IMR-90 (cell line): ENCODE results near the gene ARRDC1. TPM values are rescaled to one million over a fixed set of nuclear protein-coding genes. Genes with fewer than 3 reads are reported as not detected.

ENCODE experiments used
- ATAC-seq: fragments of 200-7000 bp; cut with Tn5 transposase; 2 replicates; pipeline ENCODE4 v1.9.1; 2020; ENCODE audit warnings: low read depth, mild to moderate bottlenecking, moderate library complexity
- BruUV-seq: library from RNA; stranded (reverse); fragments of 400-500 nt; replicated peaks from 2 replicates; lab custom pipeline; 2021; lab: Mats Ljungman, UMichigan
- CTCF ChIA-PET: fragments of 300-600 bp; formaldehyde crosslinking; extraction: SDS; loops from one replicate; lab custom pipeline; 2021; ENCODE audit warnings: antibody characterized with exemption; lab: Yijun Ruan, JAX
- POLR2A ChIA-PET: fragments of 300-600 bp; sonication (Branson Sonifier 250); formaldehyde crosslinking; loops from one replicate; lab custom pipeline; 2022; ENCODE audit warnings: antibody characterized with exemption; ENCODE audit not compliant: unreplicated experiment; lab: Charles Lee
- DNase-seq: peaks from one replicate; pipeline ENCODE4 v3.0.0; 2013
- H2AFZ ChIP-seq: replicated peaks from 2 replicates; pipeline ENCODE3; 2013; ENCODE audit warnings: low read length, mild to moderate bottlenecking; ENCODE audit not compliant: poor library complexity
- H2AK5ac ChIP-seq: 2 replicates; pipeline ENCODE4 v1.6.1; 2013; ENCODE audit warnings: low read depth, low read length, inconsistent platforms
- H2AK9ac ChIP-seq: replicated peaks from 2 replicates; pipeline ENCODE3; 2013; ENCODE audit warnings: mild to moderate bottlenecking, low read depth, low read length, moderate library complexity; ENCODE audit not compliant: poor library complexity
- H2BK120ac ChIP-seq: 2 replicates; pipeline ENCODE4 v1.6.1; 2013; ENCODE audit warnings: low read depth, low read length, inconsistent platforms
- H2BK15ac ChIP-seq: 3 replicates; pipeline ENCODE4 v1.6.1; 2013; ENCODE audit warnings: low read depth, low read length, inconsistent platforms
- H2BK20ac ChIP-seq: 2 replicates; pipeline ENCODE4 v1.6.1; 2013; ENCODE audit warnings: low read depth, mild to moderate bottlenecking, inconsistent platforms, low read length, moderate library complexity
- H2BK5ac ChIP-seq: 2 replicates; pipeline ENCODE4 v1.6.1; 2013; ENCODE audit warnings: mild to moderate bottlenecking, low read depth, low read length, inconsistent platforms; ENCODE audit not compliant: poor library complexity, severe bottlenecking
- H3K14ac ChIP-seq: replicated peaks from 2 replicates; pipeline ENCODE4 v1.6.1; 2013; ENCODE audit warnings: low read depth, low read length, inconsistent platforms
- H3K18ac ChIP-seq: 2 replicates; pipeline ENCODE4 v1.6.1; 2013; ENCODE audit warnings: low read depth, low read length, control low read depth
- H3K23ac ChIP-seq: 2 replicates; pipeline ENCODE4 v1.6.1; 2013; ENCODE audit warnings: low read depth, low read length, inconsistent platforms
- H3K27ac ChIP-seq: 2 replicates; pipeline ENCODE4 v1.5.1; 2013; ENCODE audit warnings: mild to moderate bottlenecking, control low read depth, low read length; ENCODE audit not compliant: insufficient read depth
- H3K27me3 ChIP-seq: 2 replicates; pipeline ENCODE4 v1.6.1; 2013; ENCODE audit warnings: low read length; ENCODE audit not compliant: control insufficient read depth, insufficient read depth
- H3K36me3 ChIP-seq: 2 replicates; pipeline ENCODE4 v1.6.1; 2013; ENCODE audit warnings: low read length, mixed read lengths; ENCODE audit not compliant: control insufficient read depth, insufficient read depth
- H3K4ac ChIP-seq: 2 replicates; pipeline ENCODE4 v1.6.1; 2013; ENCODE audit warnings: low read depth, low read length, inconsistent platforms
- H3K4me1 ChIP-seq: 2 replicates; pipeline ENCODE4 v1.6.1; 2013; ENCODE audit warnings: low read length, mixed read lengths; ENCODE audit not compliant: control insufficient read depth, insufficient read depth
- H3K4me2 ChIP-seq: 2 replicates; pipeline ENCODE4 v1.6.1; 2013; ENCODE audit warnings: low read depth, mild to moderate bottlenecking, control low read depth, low read length, moderate library complexity
- H3K4me3 ChIP-seq: 2 replicates; pipeline ENCODE4 v1.5.1; 2013; ENCODE audit warnings: low read depth, mild to moderate bottlenecking, control low read depth, low read length, moderate library complexity; ENCODE audit not compliant: insufficient read depth
- H3K56ac ChIP-seq: 2 replicates; pipeline ENCODE4 v1.6.1; 2013; ENCODE audit warnings: low read length, inconsistent platforms; ENCODE audit not compliant: insufficient read depth; ENCODE audit errors: extremely low read depth
- H3K79me1 ChIP-seq, 2 experiments: 2 replicates each; pipeline ENCODE4 v1.6.1; 2013; ENCODE audit warnings: low read length in 2 of 2, inconsistent platforms in 1 of 2, low read depth in 1 of 2
- H3K9ac ChIP-seq: 2 replicates; pipeline ENCODE4 v1.6.1; 2013; ENCODE audit warnings: low read depth, low read length, control low read depth
- H3K9me1 ChIP-seq: 2 replicates; pipeline ENCODE4 v1.6.1; 2013; ENCODE audit warnings: low read length, inconsistent platforms; ENCODE audit not compliant: insufficient read depth
- H3K9me3 ChIP-seq: 2 replicates; pipeline ENCODE4 v1.6.1; 2013; ENCODE audit warnings: low read length; ENCODE audit not compliant: control insufficient read depth, insufficient read depth
- H4K20me1 ChIP-seq: 2 replicates; pipeline ENCODE4 v1.6.1; 2013; ENCODE audit warnings: low read length, inconsistent platforms; ENCODE audit not compliant: insufficient read depth
- H4K5ac ChIP-seq: 2 replicates; pipeline ENCODE4 v1.6.1; 2013; ENCODE audit warnings: mild to moderate bottlenecking, low read depth, low read length, control low read depth
- H4K8ac ChIP-seq, 2 experiments: 2 replicates each; pipeline ENCODE4 v1.6.1; 2013; ENCODE audit warnings: low read depth in 2 of 2, low read length in 2 of 2, control low read depth in 1 of 2, inconsistent platforms in 1 of 2
- H4K91ac ChIP-seq: 2 replicates; pipeline ENCODE4 v1.6.1; 2013; ENCODE audit warnings: low read depth, low read length, inconsistent platforms; ENCODE audit not compliant: insufficient read depth
- BHLHE40 ChIP-seq: fragments of 150-350 bp; IDR thresholded peaks from 2 replicates; pipeline ENCODE4 v1.6.1; 2016; ENCODE audit warnings: mild to moderate bottlenecking, low read depth, low read length
- CEBPB ChIP-seq: IDR thresholded peaks from 2 replicates; pipeline ENCODE4 v1.6.1; 2012; ENCODE audit warnings: low read depth, low read length, improper control_type of control experiment
- CHD1 ChIP-seq: IDR thresholded peaks from 2 replicates; pipeline ENCODE4 v1.6.1; 2012; ENCODE audit warnings: low read depth, low read length, improper control_type of control experiment
- FOS ChIP-seq: fragments of 150-350 bp; IDR thresholded peaks from 2 replicates; pipeline ENCODE4 v1.6.1; 2016; ENCODE audit warnings: low read depth, low read length
- MAFK ChIP-seq: IDR thresholded peaks from 2 replicates; pipeline ENCODE4 v1.6.1; 2012; ENCODE audit warnings: low read depth, low read length, improper control_type of control experiment
- MAZ ChIP-seq: IDR thresholded peaks from 2 replicates; pipeline ENCODE4 v1.6.1; 2012; ENCODE audit warnings: low read depth, mild to moderate bottlenecking, low read length, improper control_type of control experiment, moderate library complexity, borderline replicate concordance
- MXI1 ChIP-seq: IDR thresholded peaks from 2 replicates; pipeline ENCODE4 v1.6.1; 2012; ENCODE audit warnings: low read depth, mild to moderate bottlenecking, low read length, moderate library complexity, borderline replicate concordance
- NFE2L2 ChIP-seq: fragments of 150-350 bp; IDR thresholded peaks from 2 replicates; pipeline ENCODE4 v1.6.1; 2016; ENCODE audit warnings: low read depth, mild to moderate bottlenecking, low read length
- POLR2A ChIP-seq: IDR thresholded peaks from 2 replicates; pipeline ENCODE4 v1.6.1; 2012; ENCODE audit warnings: mild to moderate bottlenecking, low read depth, low read length
- RAD21 ChIP-seq: IDR thresholded peaks from 2 replicates; pipeline ENCODE4 v1.6.1; 2012; ENCODE audit warnings: low read length, improper control_type of control experiment
- RCOR1 ChIP-seq: IDR thresholded peaks from 2 replicates; pipeline ENCODE4 v1.6.1; 2012; ENCODE audit warnings: mild to moderate bottlenecking, low read length, improper control_type of control experiment; ENCODE audit not compliant: insufficient replicate concordance
- RFX5 ChIP-seq: IDR thresholded peaks from 2 replicates; pipeline ENCODE4 v1.8.0; 2012; ENCODE audit warnings: low read depth, mild to moderate bottlenecking, low read length, moderate library complexity
- SMC3 ChIP-seq: fragments of 150-350 bp; IDR thresholded peaks from 2 replicates; pipeline ENCODE4 v1.6.1; 2016; ENCODE audit warnings: low read depth, mild to moderate bottlenecking, antibody characterized with exemption, low read length, moderate library complexity
- WGBS, 2 experiments: methylation state at CpG; one replicate each; pipeline versions ENCODE4 v1.1.5 to v1.1.7; 2013; ENCODE audit warnings: missing lambda C conversion rate in 2 of 2; ENCODE audit not compliant: insufficient read length in 1 of 2; ENCODE audit errors: extremely low coverage in 2 of 2; 5-methylcytosine and 5-hydroxymethylcytosine counted together
- dilution Hi-C: fragments of 300-500 bp; cut with HindIII; formaldehyde crosslinking; loops from one replicate; pipeline ENCODE4 v1.14.3; 2018; ENCODE audit warnings: low sequenced_read_pairs; ENCODE audit not compliant: unreplicated experiment
- in situ Hi-C: fragments of 300-500 bp; cut with MboI; formaldehyde crosslinking; loops from 3 replicates; pipeline ENCODE4 v1.14.3; 2019; ENCODE audit warnings: low sequenced_read_pairs, inconsistent platforms, mixed read lengths
- intact Hi-C: fragments of 100-400 bp; cut with micrococcal nuclease; formaldehyde crosslinking; loops from 2 replicates; pipeline ENCODE4 v1.10.0; 2022
- polyA plus RNA-seq, 3 experiments: library from polyadenylated mRNA; depleted of rRNA; stranded (reverse); fragments of >200 nt; gene quantifications; 2 replicates each; pipeline ENCODE4 v1.2.3, GENCODE V29; 2012; ENCODE audit warnings: low replicate concordance in 1 of 3
- total RNA-seq: library from RNA; depleted of rRNA; stranded (reverse); fragments of >200 nt; gene quantifications from 2 replicates; pipeline ENCODE4 v1.2.3, GENCODE V29; 2012
- TF ChIP-seq, protein P1 (sequence below): conservative IDR thresholded peaks from 2 replicates; pipeline ENCODE4 v1.5.1; 2012; ENCODE audit warnings: mild to moderate bottlenecking, low read depth, low read length, improper control_type of control experiment
- TF ChIP-seq, protein P2 (sequence below): fragments of 150-350 bp; IDR thresholded peaks from 2 replicates; pipeline ENCODE4 v1.6.1; 2016; ENCODE audit warnings: low read depth, mild to moderate bottlenecking, low read length, moderate library complexity, borderline replicate concordance
- TF ChIP-seq, protein P3 (sequence below): fragments of 150-350 bp; IDR thresholded peaks from 2 replicates; pipeline ENCODE4 v1.6.1; 2017; ENCODE audit warnings: mild to moderate bottlenecking, antibody characterized with exemption, low read length, low read depth

Gene ARRDC1
- total and polyA plus RNA-seq, 2 of the 4 experiments (the other 2 are of a cell fraction): 7.7 to 41.4 TPM

DNA sequence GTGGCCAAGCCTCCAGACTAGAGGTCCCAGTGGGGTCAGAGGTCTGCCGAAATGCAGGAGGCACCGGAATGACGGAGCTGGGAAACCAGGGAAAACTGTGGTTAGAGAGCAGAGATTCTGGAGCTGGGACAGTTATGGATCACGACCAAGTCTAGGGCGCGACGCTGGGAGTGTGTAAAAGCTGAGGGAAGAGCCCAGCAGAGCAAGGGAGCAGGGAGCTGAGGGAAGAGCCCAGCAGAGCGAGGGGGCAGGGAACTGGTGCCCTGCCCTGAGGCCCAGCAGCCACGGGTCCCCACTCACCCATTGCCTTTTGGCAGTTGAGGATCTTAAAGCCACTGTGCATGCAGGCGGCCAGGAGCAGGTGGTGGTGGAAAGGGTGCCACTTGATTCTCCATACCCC, 41.4 kb upstream of the ARRDC1 start:
- no CpG with 5 or more reads among the region's 10 CpGs for WGBS, 2 experiments
- Histone ChIP-seq H3K27ac (no peak overlapping the region), H4K91ac (no peak overlapping the region), H3K4me3 (no peak overlapping the region), H2AK5ac (no peak overlapping the region), H2AFZ (no peak overlapping the region), H2BK120ac (no peak overlapping the region), H2AK9ac (peak overlapping the region; percentile 1), H3K9me1 (no peaks in the 10 kb centered on the region), H3K79me1 (peaks cover 0 to 5% of the 10 kb centered on the region in 2 experiments; a peak in 1 of 4 replicates), H3K9ac (no peak overlapping the region), H3K4me2 (no peak overlapping the region), H3K4me1 (no peaks in the 10 kb centered on the region), H3K36me3 (peaks cover 33% of the 10 kb centered on the region), H3K23ac (no peak overlapping the region), H3K14ac (no peak overlapping the region), H2BK15ac (no peak overlapping the region), H3K4ac (no peak overlapping the region), H2BK5ac (no peak overlapping the region), H3K56ac (no peak overlapping the region), H3K9me3 (no peaks in the 10 kb centered on the region), H2BK20ac (no peak overlapping the region), H4K20me1 (0 out of 2 replicates have a peak, but pooled peaks cover 4% of the 10 kb centered on the region), H4K5ac (no peak overlapping the region), H3K27me3 (no peaks in the 10 kb centered on the region), H3K18ac (no peak overlapping the region), H4K8ac (no peak overlapping the region)
- BruUV-seq: no TSS peak
- CTCF ChIA-PET: no interaction called here
- TF ChIP-seq BHLHE40: no peak
- no peak for TF ChIP-seq SMC3
- no peak for TF ChIP-seq MAZ
- TF ChIP-seq, protein P1, sequence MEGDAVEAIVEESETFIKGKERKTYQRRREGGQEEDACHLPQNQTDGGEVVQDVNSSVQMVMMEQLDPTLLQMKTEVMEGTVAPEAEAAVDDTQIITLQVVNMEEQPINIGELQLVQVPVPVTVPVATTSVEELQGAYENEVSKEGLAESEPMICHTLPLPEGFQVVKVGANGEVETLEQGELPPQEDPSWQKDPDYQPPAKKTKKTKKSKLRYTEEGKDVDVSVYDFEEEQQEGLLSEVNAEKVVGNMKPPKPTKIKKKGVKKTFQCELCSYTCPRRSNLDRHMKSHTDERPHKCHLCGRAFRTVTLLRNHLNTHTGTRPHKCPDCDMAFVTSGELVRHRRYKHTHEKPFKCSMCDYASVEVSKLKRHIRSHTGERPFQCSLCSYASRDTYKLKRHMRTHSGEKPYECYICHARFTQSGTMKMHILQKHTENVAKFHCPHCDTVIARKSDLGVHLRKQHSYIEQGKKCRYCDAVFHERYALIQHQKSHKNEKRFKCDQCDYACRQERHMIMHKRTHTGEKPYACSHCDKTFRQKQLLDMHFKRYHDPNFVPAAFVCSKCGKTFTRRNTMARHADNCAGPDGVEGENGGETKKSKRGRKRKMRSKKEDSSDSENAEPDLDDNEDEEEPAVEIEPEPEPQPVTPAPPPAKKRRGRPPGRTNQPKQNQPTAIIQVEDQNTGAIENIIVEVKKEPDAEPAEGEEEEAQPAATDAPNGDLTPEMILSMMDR: no peak
- TF ChIP-seq, protein P2, sequence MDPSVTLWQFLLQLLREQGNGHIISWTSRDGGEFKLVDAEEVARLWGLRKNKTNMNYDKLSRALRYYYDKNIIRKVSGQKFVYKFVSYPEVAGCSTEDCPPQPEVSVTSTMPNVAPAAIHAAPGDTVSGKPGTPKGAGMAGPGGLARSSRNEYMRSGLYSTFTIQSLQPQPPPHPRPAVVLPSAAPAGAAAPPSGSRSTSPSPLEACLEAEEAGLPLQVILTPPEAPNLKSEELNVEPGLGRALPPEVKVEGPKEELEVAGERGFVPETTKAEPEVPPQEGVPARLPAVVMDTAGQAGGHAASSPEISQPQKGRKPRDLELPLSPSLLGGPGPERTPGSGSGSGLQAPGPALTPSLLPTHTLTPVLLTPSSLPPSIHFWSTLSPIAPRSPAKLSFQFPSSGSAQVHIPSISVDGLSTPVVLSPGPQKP: no peak
- TF ChIP-seq RCOR1: no peak
- no peak for TF ChIP-seq MAFK
- no peak for TF ChIP-seq RFX5
- no peak for TF ChIP-seq NFE2L2
- no peak for TF ChIP-seq CEBPB
- no peak for TF ChIP-seq RAD21
- TF ChIP-seq POLR2A: no peak
- TF ChIP-seq, protein P3, sequence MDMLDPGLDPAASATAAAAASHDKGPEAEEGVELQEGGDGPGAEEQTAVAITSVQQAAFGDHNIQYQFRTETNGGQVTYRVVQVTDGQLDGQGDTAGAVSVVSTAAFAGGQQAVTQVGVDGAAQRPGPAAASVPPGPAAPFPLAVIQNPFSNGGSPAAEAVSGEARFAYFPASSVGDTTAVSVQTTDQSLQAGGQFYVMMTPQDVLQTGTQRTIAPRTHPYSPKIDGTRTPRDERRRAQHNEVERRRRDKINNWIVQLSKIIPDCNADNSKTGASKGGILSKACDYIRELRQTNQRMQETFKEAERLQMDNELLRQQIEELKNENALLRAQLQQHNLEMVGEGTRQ: no peak
- TF ChIP-seq FOS: no peak
- TF ChIP-seq CHD1: no peak
- TF ChIP-seq MXI1: no peak
- DNase-seq (no peak), ATAC-seq (no peak)
- dilution Hi-C loops (no loop called here), intact Hi-C loops (no loop called here), in situ Hi-C loops (no loop called here)
- POLR2A ChIA-PET: no interaction called here
